HEK293 (cell line): Measurements from ENCODE around the gene AGT.

Source experiments
- CTCF ChIA-PET: fragments of 350-600 bp; formaldehyde crosslinking; extraction: SDS; loops from one replicate; lab custom pipeline; 2021; ENCODE audit warnings: antibody characterized with exemption; lab: Yijun Ruan, JAX
- POLR2A ChIA-PET: fragments of 300-600 bp; formaldehyde crosslinking; extraction: SDS; loops from one replicate; lab custom pipeline; 2020; ENCODE audit warnings: antibody characterized with exemption, inconsistent platforms; lab: Yijun Ruan, JAX
- H3K27ac ChIP-seq: fragments of 200-500 bp; sonication (Bioruptor generic); 2 replicates; pipeline ENCODE4 v1.5.1; 2014; ENCODE audit warnings: low read depth, low read length, control low read depth, inconsistent platforms; ENCODE audit errors: extremely low read depth
- H3K36me3 ChIP-seq, 2 experiments: fragments of 200-500 bp in 1 of 2; sonication (Bioruptor generic) in 1 of 2; 1 replicate in 1 of 2; 2 replicates in 1 of 2; pipeline ENCODE4 v1.5.1; 2014 to 2017; ENCODE audit warnings: inconsistent platforms in 2 of 2, low read length in 2 of 2; ENCODE audit not compliant: control insufficient read depth in 2 of 2, insufficient read depth in 1 of 2
- H3K4me1 ChIP-seq: fragments of 200-500 bp; sonication (Bioruptor generic); 2 replicates; pipeline ENCODE4 v1.5.1; 2014; ENCODE audit warnings: mild to moderate bottlenecking, low read length, inconsistent platforms; ENCODE audit not compliant: control insufficient read depth, insufficient read depth
- H3K4me3 ChIP-seq: 2 replicates; pipeline ENCODE4 v1.5.1; 2011; ENCODE audit warnings: low read depth, mild to moderate bottlenecking, control low read depth, low read length, moderate library complexity
- H3K9me3 ChIP-seq: fragments of 200-500 bp; sonication (Bioruptor generic); 2 replicates; pipeline ENCODE4 v1.5.1; 2014; ENCODE audit warnings: low read depth, low read length, inconsistent platforms; ENCODE audit not compliant: control insufficient read depth, insufficient read depth
- GLIS1 ChIP-seq: fragments of 450-650 bp; formaldehyde crosslinking; IDR thresholded peaks from 2 replicates; pipeline ENCODE4 v1.5.1; 2016; ENCODE audit warnings: missing biosample characterization, missing genetic modification characterization
- HIC1 ChIP-seq: fragments of 450-650 bp; formaldehyde crosslinking; IDR thresholded peaks from 2 replicates; pipeline ENCODE4 v1.5.1; 2016; ENCODE audit warnings: missing biosample characterization, missing genetic modification characterization
- KLF1 ChIP-seq: fragments of 450-650 bp; formaldehyde crosslinking; IDR thresholded peaks from 2 replicates; pipeline ENCODE4 v1.5.1; 2016; ENCODE audit warnings: missing biosample characterization, missing genetic modification characterization
- KLF17 ChIP-seq: fragments of 450-650 bp; formaldehyde crosslinking; IDR thresholded peaks from 2 replicates; pipeline ENCODE4 v1.5.1; 2016; ENCODE audit warnings: missing biosample characterization, missing genetic modification characterization
- PRDM10 ChIP-seq: fragments of 450-650 bp; formaldehyde crosslinking; IDR thresholded peaks from 2 replicates; pipeline ENCODE4 v1.5.1; 2016; ENCODE audit warnings: missing biosample characterization, missing genetic modification characterization
- ZBTB6 ChIP-seq: fragments of 450-650 bp; formaldehyde crosslinking; IDR thresholded peaks from 2 replicates; pipeline ENCODE4 v1.5.1; 2017; ENCODE audit warnings: missing biosample characterization, missing genetic modification characterization
- ZBTB8A ChIP-seq: fragments of 450-650 bp; formaldehyde crosslinking; IDR thresholded peaks from 2 replicates; pipeline ENCODE4 v1.5.1; 2016; ENCODE audit warnings: missing biosample characterization, missing genetic modification characterization
- ZEB2 ChIP-seq: fragments of 450-650 bp; formaldehyde crosslinking; IDR thresholded peaks from 2 replicates; pipeline ENCODE4 v1.5.1; 2016; ENCODE audit warnings: missing biosample characterization, missing genetic modification characterization
- ZIC2 ChIP-seq: fragments of 450-650 bp; formaldehyde crosslinking; IDR thresholded peaks from 2 replicates; pipeline ENCODE4 v1.5.1; 2016; ENCODE audit warnings: missing biosample characterization, missing genetic modification characterization
- ZNF10 ChIP-seq: fragments of 450-650 bp; formaldehyde crosslinking; IDR thresholded peaks from 2 replicates; pipeline ENCODE4 v1.5.1; 2017; ENCODE audit warnings: missing biosample characterization, missing genetic modification characterization
- ZNF146 ChIP-seq: fragments of 450-650 bp; formaldehyde crosslinking; IDR thresholded peaks from 2 replicates; pipeline ENCODE4 v1.5.1; 2016; ENCODE audit warnings: missing biosample characterization, missing genetic modification characterization
- ZNF16 ChIP-seq: fragments of 450-650 bp; formaldehyde crosslinking; IDR thresholded peaks from 2 replicates; pipeline ENCODE4 v1.5.1; 2016; ENCODE audit warnings: low read depth, missing biosample characterization, missing genetic modification characterization
- ZNF23 ChIP-seq: fragments of 450-650 bp; formaldehyde crosslinking; IDR thresholded peaks from 2 replicates; pipeline ENCODE4 v1.5.1; 2016; ENCODE audit warnings: missing biosample characterization, missing genetic modification characterization, borderline replicate concordance
- ZNF341 ChIP-seq: fragments of 450-650 bp; formaldehyde crosslinking; IDR thresholded peaks from 2 replicates; pipeline ENCODE4; 2016; ENCODE audit warnings: low read depth, missing biosample characterization, missing genetic modification characterization
- ZNF350 ChIP-seq: fragments of 450-650 bp; formaldehyde crosslinking; IDR thresholded peaks from 2 replicates; pipeline ENCODE4 v1.5.0; 2017; ENCODE audit warnings: missing biosample characterization, mild to moderate bottlenecking, missing genetic modification characterization
- ZNF423 ChIP-seq: fragments of 450-650 bp; formaldehyde crosslinking; IDR thresholded peaks from 2 replicates; pipeline ENCODE4 v1.5.1; 2016; ENCODE audit warnings: missing biosample characterization, missing genetic modification characterization
- ZNF426 ChIP-seq: fragments of 450-650 bp; formaldehyde crosslinking; IDR thresholded peaks from 2 replicates; pipeline ENCODE4 v1.5.1; 2017; ENCODE audit warnings: missing biosample characterization, missing genetic modification characterization, mild to moderate bottlenecking, inconsistent platforms, moderate library complexity
- ZNF433 ChIP-seq: fragments of 450-650 bp; formaldehyde crosslinking; IDR thresholded peaks from 2 replicates; pipeline ENCODE4 v1.5.1; 2016; ENCODE audit warnings: missing biosample characterization, missing genetic modification characterization, low read depth
- ZNF561 ChIP-seq: fragments of 450-650 bp; IDR thresholded peaks from 2 replicates; pipeline ENCODE4 v1.5.1; 2018; ENCODE audit warnings: missing biosample characterization, missing genetic modification characterization, borderline replicate concordance
- ZNF610 ChIP-seq: fragments of 450-650 bp; formaldehyde crosslinking; IDR thresholded peaks from 2 replicates; pipeline ENCODE4 v1.5.1; 2016; ENCODE audit warnings: missing biosample characterization, missing genetic modification characterization, borderline replicate concordance
- ZNF629 ChIP-seq: fragments of 450-650 bp; formaldehyde crosslinking; IDR thresholded peaks from 2 replicates; pipeline ENCODE4 v1.5.1; 2017; ENCODE audit warnings: missing biosample characterization, missing genetic modification characterization
- ZNF639 ChIP-seq: fragments of 450-650 bp; formaldehyde crosslinking; IDR thresholded peaks from 2 replicates; pipeline ENCODE4 v1.5.1; 2016; ENCODE audit warnings: missing biosample characterization, missing genetic modification characterization
- ZNF645 ChIP-seq: fragments of 450-650 bp; formaldehyde crosslinking; IDR thresholded peaks from 2 replicates; pipeline ENCODE4; 2016; ENCODE audit warnings: missing biosample characterization, missing genetic modification characterization
- ZNF76 ChIP-seq: fragments of 450-650 bp; formaldehyde crosslinking; IDR thresholded peaks from 2 replicates; pipeline ENCODE4; 2016; ENCODE audit warnings: low read depth, missing biosample characterization, missing genetic modification characterization, borderline replicate concordance

The AGT gene

GRCh38 chr1:230737622-230738262 is 23.8 kb upstream of the AGT start:
- TF ChIP-seq ZBTB6 (tag by site-specific recombination) (no peak), ZNF341 (tag by site-specific recombination) (no peak), ZNF561 (tag by site-specific recombination) (no peak), ZNF610 (tag by site-specific recombination) (no peak), ZNF433 (tag by site-specific recombination) (no peak), ZBTB8A (tag by site-specific recombination) (no peak), ZNF146 (tag by site-specific recombination) (peak; percentile 71), ZNF629 (tag by site-specific recombination) (no peak)
- Histone ChIP-seq H3K36me3 (no peaks in the 10 kb centered on the region), H3K9me3 (no peaks in the 10 kb centered on the region), H3K4me3 (no peak overlapping the region), H3K4me1 (no peaks in the 10 kb centered on the region), H3K27ac (no peak overlapping the region)
- CTCF ChIA-PET: interaction anchor here (1.0 kb wide), 1 partner anchor 36 kb away, joined by 3 read pairs; no protein-coding TSS in a partner anchor
- POLR2A ChIA-PET: no interaction called here

GRCh38 chr1:230735447-230735846 is 21.5 kb upstream of the AGT start:
- Histone ChIP-seq H3K27ac (no peak overlapping the region), H3K4me3 (no peak overlapping the region), H3K4me1 (no peaks in the 10 kb centered on the region), H3K36me3 (no peaks in the 10 kb centered on the region), H3K9me3 (no peaks in the 10 kb centered on the region)
- POLR2A ChIA-PET: no interaction called here
- CTCF ChIA-PET: interaction anchor here (0.6 to 1.1 kb wide), 2 partner anchors 66 to 94 kb away, joined by 3 read pairs; no protein-coding TSS in a partner anchor
- peak; percentile 25; the same call in 1 of the 2 replicates for TF ChIP-seq KLF1 (tag by site-specific recombination)
- no peak for TF ChIP-seq ZNF639 (tag by site-specific recombination)
- TF ChIP-seq GLIS1 (tag by site-specific recombination): peak; percentile 96
- no peak for TF ChIP-seq ZNF10 (tag by site-specific recombination)
- TF ChIP-seq ZNF423: no peak
- TF ChIP-seq HIC1: no peak
- 0 out of 2 replicates have a peak, but pooled peaks have one; percentile 12 for TF ChIP-seq ZIC2
- TF ChIP-seq ZNF76: no peak
- no peak for TF ChIP-seq ZNF426 (tag by site-specific recombination)
- no peak for TF ChIP-seq ZNF350 (tag by site-specific recombination)
- TF ChIP-seq KLF17 (tag by site-specific recombination): peak; percentile 74; the same call in 1 of the 2 replicates
- TF ChIP-seq PRDM10 (tag by site-specific recombination): no peak
- TF ChIP-seq ZNF16 (tag by site-specific recombination): no peak
- TF ChIP-seq ZNF23 (tag by site-specific recombination): no peak
- no peak for TF ChIP-seq ZEB2
- no peak for TF ChIP-seq ZNF645 (tag by site-specific recombination)
